ENCODE data around the gene PTGR2.

- no peak for TF ChIP-seq CTCF (IDR thresholded peaks at IDR 0.05; ENCODE audit: low read depth, low read length, missing input control)
- TF ChIP-seq TAF1 (conservative IDR thresholded peaks at IDR 0.05) = no peak
- no peak for TF ChIP-seq GABPA (IDR thresholded peaks at IDR 0.05 in 1 of 2, conservative IDR thresholded peaks at IDR 0.05 in 1 of 2)
- no peak for TF ChIP-seq REST (IDR thresholded peaks at IDR 0.05)
- no peak for TF ChIP-seq SP1 (IDR thresholded peaks at IDR 0.05)
These were observed 41.0 kb upstream of the PTGR2 start for GRCh38 chr14:73810478-73811163.
